HL-60 (cell line): Measurements from ENCODE around the gene TMEM117.

Experiments used
- DNase-seq, 2 experiments: peaks; one replicate each; pipeline ENCODE4 v3.0.0-alpha.2; 2010 to 2020; ENCODE audit warnings: low read depth in 1 of 2, low spot score in 1 of 2
- H3K27ac ChIP-seq: fragments of 250-450 bp; sonication (Bioruptor Pico); replicated peaks from 2 replicates; pipeline ENCODE4 v1.5.1; 2020; ENCODE audit warnings: mild to moderate bottlenecking, moderate library complexity
- H3K27me3 ChIP-seq: fragments of 250-450 bp; sonication (Bioruptor Pico); 2 replicates; pipeline ENCODE4 v1.5.1; 2021; ENCODE audit warnings: mild to moderate bottlenecking, moderate library complexity; ENCODE audit not compliant: insufficient read depth, poor library complexity, severe bottlenecking
- H3K4me3 ChIP-seq: replicated peaks from 2 replicates; pipeline ENCODE4 v1.5.1; 2011; ENCODE audit warnings: mild to moderate bottlenecking, control low read depth, low read length; ENCODE audit not compliant: insufficient read depth
- GABPA ChIP-seq: IDR thresholded peaks from 2 replicates; pipeline ENCODE4 v1.6.1; 2012; ENCODE audit warnings: low read depth
- POLR2AphosphoS5 ChIP-seq: IDR thresholded peaks from 2 replicates; pipeline ENCODE4 v1.6.1; 2012; ENCODE audit warnings: low read depth
- SPI1 ChIP-seq: IDR thresholded peaks from 2 replicates; pipeline ENCODE4 v1.6.1; 2012; ENCODE audit warnings: low read depth, mild to moderate bottlenecking, borderline replicate concordance
- TF ChIP-seq, protein P1 (sequence below): IDR thresholded peaks from 2 replicates; pipeline ENCODE4 v1.6.1; 2012; ENCODE audit warnings: low read depth; ENCODE audit not compliant: insufficient replicate concordance
- TF ChIP-seq, protein P2 (sequence below): IDR thresholded peaks from one replicate; pipeline ENCODE4 v1.5.1; 2011; ENCODE audit warnings: low read length, control low read depth, inconsistent platforms; ENCODE audit not compliant: insufficient read depth

TMEM117 gene

DNA sequence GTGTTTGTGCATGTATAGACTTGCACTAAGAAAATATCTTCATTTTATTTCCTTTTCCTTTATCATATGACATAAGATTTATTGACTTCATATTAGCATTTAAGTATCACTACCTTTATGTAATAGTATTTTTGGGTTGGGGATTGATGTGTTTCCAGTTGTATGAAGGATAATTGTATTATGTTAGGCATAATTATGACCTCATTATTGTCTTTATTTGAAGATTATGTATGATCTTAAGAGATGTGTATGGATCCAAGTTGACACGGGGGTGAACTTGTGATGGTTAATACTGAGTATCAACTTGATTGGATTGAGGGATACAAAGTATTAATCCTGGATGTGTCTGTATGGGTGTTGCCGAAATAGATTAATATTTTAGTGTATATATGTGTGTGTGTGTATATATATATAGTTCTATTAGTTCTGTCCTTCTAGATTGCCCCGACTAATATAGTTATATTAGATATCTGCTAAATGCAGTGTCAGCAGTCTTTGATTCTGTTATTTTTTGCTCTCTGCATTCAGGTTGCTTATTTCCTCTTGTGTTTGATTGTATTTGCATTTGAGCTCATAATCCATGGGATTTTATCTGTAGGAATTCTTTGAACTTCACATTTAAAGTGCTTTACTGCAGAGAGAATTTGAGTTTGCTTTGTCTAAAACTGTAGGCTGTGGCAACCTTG lies 211.0 kb downstream of the TMEM117 start:
- TF ChIP-seq, protein P1, sequence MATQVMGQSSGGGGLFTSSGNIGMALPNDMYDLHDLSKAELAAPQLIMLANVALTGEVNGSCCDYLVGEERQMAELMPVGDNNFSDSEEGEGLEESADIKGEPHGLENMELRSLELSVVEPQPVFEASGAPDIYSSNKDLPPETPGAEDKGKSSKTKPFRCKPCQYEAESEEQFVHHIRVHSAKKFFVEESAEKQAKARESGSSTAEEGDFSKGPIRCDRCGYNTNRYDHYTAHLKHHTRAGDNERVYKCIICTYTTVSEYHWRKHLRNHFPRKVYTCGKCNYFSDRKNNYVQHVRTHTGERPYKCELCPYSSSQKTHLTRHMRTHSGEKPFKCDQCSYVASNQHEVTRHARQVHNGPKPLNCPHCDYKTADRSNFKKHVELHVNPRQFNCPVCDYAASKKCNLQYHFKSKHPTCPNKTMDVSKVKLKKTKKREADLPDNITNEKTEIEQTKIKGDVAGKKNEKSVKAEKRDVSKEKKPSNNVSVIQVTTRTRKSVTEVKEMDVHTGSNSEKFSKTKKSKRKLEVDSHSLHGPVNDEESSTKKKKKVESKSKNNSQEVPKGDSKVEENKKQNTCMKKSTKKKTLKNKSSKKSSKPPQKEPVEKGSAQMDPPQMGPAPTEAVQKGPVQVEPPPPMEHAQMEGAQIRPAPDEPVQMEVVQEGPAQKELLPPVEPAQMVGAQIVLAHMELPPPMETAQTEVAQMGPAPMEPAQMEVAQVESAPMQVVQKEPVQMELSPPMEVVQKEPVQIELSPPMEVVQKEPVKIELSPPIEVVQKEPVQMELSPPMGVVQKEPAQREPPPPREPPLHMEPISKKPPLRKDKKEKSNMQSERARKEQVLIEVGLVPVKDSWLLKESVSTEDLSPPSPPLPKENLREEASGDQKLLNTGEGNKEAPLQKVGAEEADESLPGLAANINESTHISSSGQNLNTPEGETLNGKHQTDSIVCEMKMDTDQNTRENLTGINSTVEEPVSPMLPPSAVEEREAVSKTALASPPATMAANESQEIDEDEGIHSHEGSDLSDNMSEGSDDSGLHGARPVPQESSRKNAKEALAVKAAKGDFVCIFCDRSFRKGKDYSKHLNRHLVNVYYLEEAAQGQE: no peak
- TF ChIP-seq, protein P2, sequence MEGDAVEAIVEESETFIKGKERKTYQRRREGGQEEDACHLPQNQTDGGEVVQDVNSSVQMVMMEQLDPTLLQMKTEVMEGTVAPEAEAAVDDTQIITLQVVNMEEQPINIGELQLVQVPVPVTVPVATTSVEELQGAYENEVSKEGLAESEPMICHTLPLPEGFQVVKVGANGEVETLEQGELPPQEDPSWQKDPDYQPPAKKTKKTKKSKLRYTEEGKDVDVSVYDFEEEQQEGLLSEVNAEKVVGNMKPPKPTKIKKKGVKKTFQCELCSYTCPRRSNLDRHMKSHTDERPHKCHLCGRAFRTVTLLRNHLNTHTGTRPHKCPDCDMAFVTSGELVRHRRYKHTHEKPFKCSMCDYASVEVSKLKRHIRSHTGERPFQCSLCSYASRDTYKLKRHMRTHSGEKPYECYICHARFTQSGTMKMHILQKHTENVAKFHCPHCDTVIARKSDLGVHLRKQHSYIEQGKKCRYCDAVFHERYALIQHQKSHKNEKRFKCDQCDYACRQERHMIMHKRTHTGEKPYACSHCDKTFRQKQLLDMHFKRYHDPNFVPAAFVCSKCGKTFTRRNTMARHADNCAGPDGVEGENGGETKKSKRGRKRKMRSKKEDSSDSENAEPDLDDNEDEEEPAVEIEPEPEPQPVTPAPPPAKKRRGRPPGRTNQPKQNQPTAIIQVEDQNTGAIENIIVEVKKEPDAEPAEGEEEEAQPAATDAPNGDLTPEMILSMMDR: no peak
- TF ChIP-seq GABPA (no peak), POLR2AphosphoS5 (no peak), SPI1 (no peak)
- no peaks in the 10 kb centered on the region for H3K27me3 ChIP-seq
- no peak for DNase-seq
- no peak overlapping the region for H3K4me3 ChIP-seq
- no peak overlapping the region for H3K27ac ChIP-seq

DNA sequence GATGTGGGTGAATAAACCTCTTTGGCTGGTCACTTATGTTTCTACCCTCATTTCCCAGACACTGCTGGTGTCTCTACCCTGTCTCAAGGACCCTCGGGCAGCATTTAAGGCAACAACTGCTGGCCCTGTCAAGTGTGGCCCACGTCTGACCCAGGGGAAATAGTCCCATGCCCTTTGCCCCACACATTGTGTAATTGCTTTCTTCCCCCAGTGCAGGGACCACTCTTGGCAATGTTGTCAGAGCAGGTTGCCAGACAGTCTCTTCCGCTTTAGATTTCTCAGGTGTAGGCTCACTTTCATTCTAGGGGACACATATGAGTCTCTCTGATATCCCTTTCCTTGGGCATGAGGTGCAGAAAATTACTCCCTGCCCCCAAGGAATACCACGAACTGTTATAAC lies 216.7 kb downstream of the TMEM117 start:
- H3K27me3 ChIP-seq: no peaks in the 10 kb centered on the region
- no peak for DNase-seq
- TF ChIP-seq, protein P1: no peak
- no peak overlapping the region for H3K27ac ChIP-seq
- H3K4me3 ChIP-seq: no peak overlapping the region

DNA sequence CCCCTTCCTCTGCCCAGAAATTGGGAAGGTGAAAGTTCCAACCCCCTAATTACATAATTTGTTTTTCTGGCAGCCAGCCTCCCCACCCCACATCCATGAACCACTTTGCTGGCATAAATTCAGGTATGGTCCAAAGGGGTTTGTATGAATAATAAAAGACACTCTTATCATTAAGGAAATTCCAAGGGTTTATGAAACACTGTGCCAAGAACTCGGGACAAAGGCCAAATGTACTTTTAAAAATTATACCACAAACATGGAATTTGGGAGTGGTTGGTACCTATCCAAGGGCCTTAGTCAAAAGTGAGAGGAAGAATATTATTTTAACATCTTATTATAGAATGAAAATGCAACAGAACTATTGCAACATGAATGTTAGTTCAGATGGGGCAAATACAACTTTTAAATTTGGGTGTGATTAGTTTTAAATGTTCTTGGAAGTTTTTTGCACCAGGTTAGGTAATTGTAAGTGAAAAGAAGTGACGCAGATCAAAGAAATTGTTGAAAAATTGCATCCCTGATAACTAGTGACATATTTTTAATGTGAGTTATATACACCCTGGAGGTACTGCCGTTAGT lies 217.8 kb downstream of the TMEM117 start:
- no peak for DNase-seq
- no peaks in the 10 kb centered on the region for H3K27me3 ChIP-seq
- no peak overlapping the region for H3K4me3 ChIP-seq
- no peak overlapping the region for H3K27ac ChIP-seq
- TF ChIP-seq, protein P1: no peak
- TF ChIP-seq GABPA: no peak
- no peak for TF ChIP-seq SPI1
- TF ChIP-seq, protein P2: no peak
- no peak for TF ChIP-seq POLR2AphosphoS5
